SIG-M5 (cell line): Measurements from ENCODE around the gene UCN3.
"Not testable (repeated sequence)": the region's sequence is repeated elsewhere in the genome, so short reads cannot be mapped to it uniquely, and the experiment has no call there.

Experiments used
- DNase-seq: peaks from one replicate; lab custom pipeline; 2025; lab: John Stamatoyannopoulos, UW

UCN3 gene

GRCh38 chr10:5410787-5411186, 46.0 kb downstream of the UCN3 start:
- not testable (repeated sequence) for DNase-seq

GRCh38 chr10:5411941-5412276, 47.1 kb downstream of the UCN3 start:
- DNase-seq: no peak

- no peak for DNase-seq
These were observed 47.6 kb downstream of the UCN3 start, which contains the start of gene NET1 for GRCh38 chr10:5412277-5412941. Gene NET1, plus strand, starts transcription at chr10:5412557. Its CDS starts 136 bp downstream, at chr10:5412693.

GRCh38 chr10:5413012-5413938, 48.5 kb downstream of the UCN3 start:
- no peak for DNase-seq

GRCh38 chr10:5416981-5417380, 52.2 kb downstream of the UCN3 start:
- no peak for DNase-seq

GRCh38 chr10:5418584-5418983, 53.8 kb downstream of the UCN3 start:
- no peak for DNase-seq

- DNase-seq: no peak
These were observed 54.8 kb downstream of the UCN3 start for GRCh38 chr10:5419466-5420094.

GRCh38 chr10:5423771-5424170, 59.0 kb downstream of the UCN3 start:
- no peak for DNase-seq
